ENCODE measurements around the gene CNNM1. TPM values are rescaled to one million over a fixed set of nuclear protein-coding genes. Genes with fewer than 3 reads are reported as not detected.

Gene CNNM1
- total RNA-seq, 4 donors from 2014 or later, result not detected

- peaks cover 15 to 18% of the 10 kb centered on the region in 2 donors for H3K4me1 ChIP-seq
- peaks cover 2 to 50% of the 10 kb centered on the region in 2 donors for H3K36me3 ChIP-seq
- ATAC-seq (no peak), DNase-seq (no peak)
- no peaks in the 10 kb centered on the region for H3K9me3 ChIP-seq
- TF ChIP-seq POLR2A (IDR thresholded peaks at IDR 0.05) (no peak), CTCF (IDR thresholded peaks at IDR 0.05 in 4 of 5, conservative IDR thresholded peaks at IDR 0.05 in 1 of 5) (no peak)
- in situ Hi-C loops (cut with MboI; ENCODE audit: low sequenced_read_pairs in 4 of 4) (no loop called here), intact Hi-C loops (cut with DNase I; ENCODE audit: low total_unique reads) (no loop called here)
- no peaks in the 10 kb centered on the region for H3K27me3 ChIP-seq
- no peak overlapping the region for H3K4me3 ChIP-seq
- no peak overlapping the region for H3K27ac ChIP-seq
These were observed 77.0 kb downstream of the CNNM1 start for GRCh38 chr10:99406149-99406548.

- DNase-seq (no peak), ATAC-seq (no peak)
- Histone ChIP-seq H3K27ac (peak overlapping the region in 2 of 4 donors; percentile 71 to 74), H3K27me3 (no peaks in the 10 kb centered on the region), H3K4me1 (peaks cover 29 to 33% of the 10 kb centered on the region in 2 donors), H3K36me3 (peaks cover 2 to 15% of the 10 kb centered on the region in 2 donors), H3K9me3 (no peaks in the 10 kb centered on the region), H3K4me3 (no peak overlapping the region)
- intact Hi-C loops (cut with DNase I; ENCODE audit: low total_unique reads), result no loop called here
- in situ Hi-C loops (cut with MboI; ENCODE audit: low sequenced_read_pairs in 4 of 4), result no loop called here
- TF ChIP-seq CTCF (IDR thresholded peaks at IDR 0.05 in 4 of 5, conservative IDR thresholded peaks at IDR 0.05 in 1 of 5), result no peak
- TF ChIP-seq POLR2A (IDR thresholded peaks at IDR 0.05), result no peak
These were observed 81.0 kb downstream of the CNNM1 start for GRCh38 chr10:99410146-99410545.

- DNase-seq (no peak), ATAC-seq (no peak)
- Histone ChIP-seq H3K9me3 (no peaks in the 10 kb centered on the region), H3K27ac (peak overlapping the region in 3 of 4 donors; percentile 52 to 74 (median 71)), H3K4me1 (peaks cover 29 to 33% of the 10 kb centered on the region in 2 donors), H3K27me3 (no peaks in the 10 kb centered on the region), H3K36me3 (peaks cover 2 to 8% of the 10 kb centered on the region in 2 donors), H3K4me3 (no peak overlapping the region)
- intact Hi-C loops (cut with DNase I; ENCODE audit: low total_unique reads), result no loop called here
- TF ChIP-seq CTCF (IDR thresholded peaks at IDR 0.05 in 4 of 5, conservative IDR thresholded peaks at IDR 0.05 in 1 of 5), result no peak
- TF ChIP-seq POLR2A (IDR thresholded peaks at IDR 0.05), result no peak
- in situ Hi-C loops (cut with MboI; ENCODE audit: low sequenced_read_pairs in 4 of 4), result no loop called here
These were observed 81.7 kb downstream of the CNNM1 start for GRCh38 chr10:99410876-99411275.

GRCh38 chr10:99411546-99411945, 82.4 kb downstream of the CNNM1 start:
- Histone ChIP-seq H3K27me3 (no peaks in the 10 kb centered on the region), H3K9me3 (no peaks in the 10 kb centered on the region), H3K27ac (peak overlapping the region; percentile 19 to 74 (median 62)), H3K4me1 (peaks cover 29 to 33% of the 10 kb centered on the region in 2 donors), H3K4me3 (no peak overlapping the region), H3K36me3 (peaks cover 1 to 2% of the 10 kb centered on the region in 2 donors)
- in situ Hi-C loops (cut with MboI; ENCODE audit: low sequenced_read_pairs in 4 of 4) (no loop called here), intact Hi-C loops (cut with DNase I; ENCODE audit: low total_unique reads) (no loop called here)
- TF ChIP-seq POLR2A (IDR thresholded peaks at IDR 0.05) (no peak), CTCF (IDR thresholded peaks at IDR 0.05 in 4 of 5, conservative IDR thresholded peaks at IDR 0.05 in 1 of 5) (no peak)
- DNase-seq (no peak), ATAC-seq (peak in 1 of 2 donors; percentile 21)

- in situ Hi-C loops (cut with MboI; ENCODE audit: low sequenced_read_pairs in 4 of 4), result no loop called here
- Histone ChIP-seq H3K9me3 (no peaks in the 10 kb centered on the region), H3K4me3 (no peak overlapping the region), H3K27me3 (no peaks in the 10 kb centered on the region), H3K4me1 (peaks cover 29 to 33% of the 10 kb centered on the region in 2 donors), H3K27ac (peak overlapping the region; percentile 19 to 74 (median 62)), H3K36me3 (peaks cover 0 to 2% of the 10 kb centered on the region in 2 donors)
- intact Hi-C loops (cut with DNase I; ENCODE audit: low total_unique reads), result no loop called here
- TF ChIP-seq CTCF (IDR thresholded peaks at IDR 0.05 in 4 of 5, conservative IDR thresholded peaks at IDR 0.05 in 1 of 5) (peak in 1 of 5 experiments; percentile 16), POLR2A (IDR thresholded peaks at IDR 0.05) (no peak)
- DNase-seq (peak in 1 of 2 donors; percentile 44), ATAC-seq (peak; percentile 87 to 97)
These were observed 82.9 kb downstream of the CNNM1 start for GRCh38 chr10:99412099-99412498.

Measured in gastrocnemius medialis (tissue), 4 donors.